Stimulated activated CD4-positive, alpha-beta T cell treated with anti-CD3 and anti-CD28 coated beads, TNF-alpha, amount 100 ng/mL, for 24 hours (primary cell): ENCODE measurements around the gene COL23A1.
"Not testable (repeated sequence)": the region's sequence is repeated elsewhere in the genome, so short reads cannot be mapped to it uniquely, and the experiment has no call there.

Source experiments
- DNase-seq, 3 experiments: peaks; one replicate each; pipeline ENCODE4 v3.0.0-alpha.2; 2020; ENCODE audit warnings: low read depth in 3 of 3

The COL23A1 gene

DNA sequence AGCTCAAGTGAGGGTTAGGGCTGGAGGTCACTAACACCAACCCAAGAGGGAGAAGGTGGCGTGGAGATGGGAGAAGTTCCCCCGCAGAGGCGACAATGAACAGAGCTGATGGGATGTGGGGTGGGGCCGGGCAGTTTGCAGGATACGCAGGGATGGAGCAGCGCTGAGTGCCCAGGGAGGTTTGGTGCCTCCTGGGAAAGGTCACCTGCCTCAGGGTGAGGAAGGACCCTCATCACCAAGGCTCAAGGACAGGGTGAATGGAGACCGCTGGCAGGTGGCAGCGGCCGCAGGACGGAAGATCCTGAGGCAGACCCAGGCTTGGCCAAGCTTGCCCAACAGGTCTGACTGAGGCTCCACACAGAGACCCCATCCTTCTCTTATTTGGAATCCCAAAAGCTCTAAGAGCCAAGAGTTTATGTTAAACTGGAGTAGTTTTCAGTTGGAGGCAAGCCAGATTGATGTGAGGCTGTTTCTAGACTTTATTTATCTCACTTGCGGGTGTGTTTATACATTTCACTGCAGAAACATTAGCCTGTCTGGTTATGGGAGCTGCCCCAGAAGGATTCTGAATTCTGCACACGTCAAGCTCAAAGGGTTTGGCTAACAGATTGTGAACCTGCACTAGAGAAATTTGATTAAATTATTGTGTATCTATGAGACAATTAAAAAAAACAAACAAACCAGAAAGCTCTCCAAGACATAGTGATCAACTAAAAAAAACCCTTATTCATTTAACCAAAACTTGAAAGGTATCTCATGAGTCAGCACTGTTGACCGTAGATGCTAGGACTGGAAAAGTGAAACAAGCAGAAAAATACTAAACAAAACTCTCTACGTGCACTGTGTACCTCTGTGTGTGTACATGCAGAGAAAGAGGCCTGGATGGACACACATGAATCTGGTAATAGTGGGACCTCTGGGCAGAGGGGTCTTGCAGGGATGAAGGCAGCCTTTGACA lies 211.4 kb downstream of the COL23A1 start:
- DNase-seq: no peak

GRCh38 chr5:178377583-178378270 lies 212.5 kb downstream of the COL23A1 start:
- DNase-seq: no peak

- DNase-seq: no peak
Observed at GRCh38 chr5:178376921-178377582, 213.1 kb downstream of the COL23A1 start.

DNA sequence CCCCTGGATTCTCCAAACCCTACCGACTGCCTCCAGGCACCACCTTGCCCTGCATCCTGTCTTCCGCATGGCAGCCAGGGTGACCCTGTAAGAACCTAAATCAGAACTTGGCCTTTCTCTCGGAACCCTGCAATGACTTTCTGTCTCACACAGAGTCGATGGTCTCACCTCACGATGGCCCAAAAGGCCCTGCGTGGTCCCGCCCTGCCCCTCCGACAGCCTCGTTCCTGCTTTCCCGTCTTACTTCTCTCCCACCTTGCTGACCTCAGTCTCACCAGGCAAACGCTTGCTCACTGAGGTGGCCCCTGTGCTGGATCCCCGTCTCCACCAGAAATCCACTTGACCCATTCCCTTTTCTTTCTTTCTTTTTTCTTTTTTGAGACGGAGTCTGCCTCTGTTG lies 214.8 kb downstream of the COL23A1 start:
- DNase-seq: no peak

- no peak for DNase-seq
Observed at GRCh38 chr5:178373711-178374110, 216.5 kb downstream of the COL23A1 start.

DNA sequence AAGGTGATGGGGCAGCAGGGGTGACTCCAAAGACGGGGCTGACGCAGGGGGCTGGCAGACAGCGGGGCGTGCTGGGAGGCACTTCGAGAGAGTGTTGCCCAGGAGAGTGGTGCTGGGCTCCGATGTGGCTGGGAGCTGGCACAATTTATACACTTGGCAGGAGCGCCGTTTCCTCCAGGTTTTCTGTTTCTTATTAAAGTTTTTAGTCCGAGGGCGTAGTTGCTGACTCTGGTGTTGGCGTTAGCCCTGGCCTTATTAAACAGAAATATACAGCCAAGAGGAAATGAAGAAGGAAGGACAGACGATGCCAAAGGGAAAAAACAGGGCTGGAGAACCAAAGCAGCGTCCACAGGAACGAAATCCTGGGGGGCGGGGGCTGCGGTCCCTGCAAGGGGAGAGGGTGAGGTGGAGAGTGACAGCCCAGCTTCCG lies 218.0 kb downstream of the COL23A1 start:
- DNase-seq: no peak

DNA sequence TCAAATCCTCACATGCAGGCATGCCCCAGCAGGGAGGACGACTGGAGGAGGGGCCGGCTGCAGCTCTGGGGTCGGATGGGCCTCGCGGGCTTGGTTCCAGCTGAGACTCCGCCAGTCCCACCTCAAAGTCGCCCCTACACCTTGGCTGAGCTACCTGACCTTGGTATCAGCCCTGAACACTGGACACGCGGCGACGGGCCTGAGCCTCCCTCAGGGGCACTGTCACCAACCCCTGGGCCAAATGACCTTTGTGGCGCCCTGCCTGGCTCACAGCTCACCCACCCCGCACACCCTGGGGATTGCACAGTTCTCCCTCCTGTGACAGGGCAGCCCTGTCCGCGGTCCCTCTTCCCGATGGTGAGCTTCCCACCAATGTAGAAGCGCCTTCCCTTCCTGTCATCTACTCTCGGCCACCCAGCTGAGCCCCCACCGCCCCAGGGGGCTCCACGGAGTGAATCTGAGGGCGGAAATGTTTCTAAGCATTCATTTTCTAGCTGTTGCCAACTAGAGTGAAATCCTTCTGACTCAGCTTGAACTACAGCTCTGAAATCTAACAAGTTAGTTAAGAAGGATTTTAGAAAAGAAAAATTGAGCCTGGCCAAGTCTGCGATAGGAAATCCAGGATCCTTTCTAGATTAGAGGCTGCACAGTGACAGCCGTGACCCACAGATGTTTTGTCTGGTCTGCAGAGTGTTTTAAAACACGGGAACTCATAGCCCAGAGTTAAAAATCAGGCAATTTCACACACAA lies 218.7 kb downstream of the COL23A1 start:
- DNase-seq: no peak

DNA sequence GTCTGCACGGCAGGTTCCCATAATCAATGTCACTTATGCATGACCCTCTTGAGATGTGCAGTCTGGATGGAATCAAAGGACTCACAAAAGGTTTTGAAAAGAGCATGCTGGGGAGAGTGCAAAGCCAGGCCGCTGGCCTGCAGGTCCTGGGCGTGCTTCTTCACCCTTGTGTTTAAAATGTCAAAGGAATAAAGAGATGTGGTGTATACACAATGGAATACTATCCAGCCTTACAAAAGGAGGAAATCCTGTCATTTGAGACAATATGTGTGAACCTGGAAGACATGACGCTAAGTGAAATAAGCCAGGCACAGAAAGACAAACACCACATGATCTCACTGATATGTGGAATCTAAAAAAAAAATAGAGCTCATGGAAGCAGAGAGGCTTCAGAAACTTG lies 220.1 kb downstream of the COL23A1 start:
- no peak for DNase-seq

- DNase-seq: not testable (repeated sequence)
Observed at GRCh38 chr5:178369469-178369868, 220.7 kb downstream of the COL23A1 start.

- DNase-seq: no peak
Observed at GRCh38 chr5:178368716-178369300, 221.4 kb downstream of the COL23A1 start.

DNA sequence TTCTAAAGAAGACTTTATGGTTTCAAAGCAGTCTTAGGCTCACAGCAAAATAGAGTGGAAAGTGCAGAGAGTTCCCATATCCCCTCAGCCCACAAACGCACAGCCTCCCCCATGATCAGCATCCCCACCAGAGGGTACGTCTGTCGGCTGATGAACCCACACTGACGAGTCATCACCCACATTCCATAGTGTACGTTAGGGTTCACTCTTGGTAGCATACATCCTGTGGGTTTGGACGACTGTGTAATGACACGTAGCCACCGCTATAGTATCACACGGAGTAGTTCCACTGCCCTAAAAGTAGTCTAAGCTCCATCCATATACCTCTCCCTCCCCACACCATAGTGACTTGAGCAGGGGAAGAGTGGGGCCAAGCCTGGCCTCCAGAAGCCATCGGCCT lies 221.9 kb downstream of the COL23A1 start:
- no peak for DNase-seq

DNA sequence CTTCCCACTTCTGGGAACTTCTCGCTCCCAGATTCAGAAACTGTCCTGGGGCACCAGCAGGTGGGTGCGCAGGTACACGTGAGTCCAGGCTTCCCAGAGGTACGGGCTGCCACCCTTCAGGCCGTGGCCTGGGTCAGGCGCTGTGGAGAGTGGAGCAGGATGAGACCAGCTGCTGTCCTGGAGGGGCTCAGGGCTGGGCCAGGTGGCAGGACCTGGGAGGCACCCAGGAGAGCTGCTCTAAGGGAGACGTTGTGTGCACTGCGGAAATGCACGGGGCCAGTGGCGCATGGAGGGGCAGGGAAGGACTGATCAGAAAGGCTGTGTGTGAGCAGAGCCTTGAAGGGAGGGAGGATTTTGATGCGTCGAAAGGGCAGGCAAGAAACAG lies 222.5 kb downstream of the COL23A1 start:
- no peak for DNase-seq

- no peak for DNase-seq
Observed at GRCh38 chr5:178366998-178367735, 223.0 kb downstream of the COL23A1 start.

- DNase-seq: no peak
Observed at GRCh38 chr5:178365501-178366440, 224.4 kb downstream of the COL23A1 start.

GRCh38 chr5:178364326-178364675 lies 225.9 kb downstream of the COL23A1 start:
- no peak for DNase-seq

GRCh38 chr5:178363501-178364325 lies 226.5 kb downstream of the COL23A1 start:
- no peak for DNase-seq

- no peak for DNase-seq
Observed at GRCh38 chr5:178361657-178362445, 228.3 kb downstream of the COL23A1 start.

- DNase-seq: no peak
Observed at GRCh38 chr5:178360926-178361235, 229.3 kb downstream of the COL23A1 start.
